HG02938 (cell line): ENCODE data around the gene GNAI2.
"Not testable (repeated sequence)": the region's sequence is repeated elsewhere in the genome, so short reads cannot be mapped to it uniquely, and the experiment has no call there.

Experiments used
- ATAC-seq: cut with Tn5 transposase; IDR thresholded peaks from one replicate; pipeline ENCODE4 v1.9.1; 2021; ENCODE audit warnings: mild to moderate bottlenecking, moderate library complexity; ENCODE audit not compliant: unreplicated experiment

Gene GNAI2

DNA sequence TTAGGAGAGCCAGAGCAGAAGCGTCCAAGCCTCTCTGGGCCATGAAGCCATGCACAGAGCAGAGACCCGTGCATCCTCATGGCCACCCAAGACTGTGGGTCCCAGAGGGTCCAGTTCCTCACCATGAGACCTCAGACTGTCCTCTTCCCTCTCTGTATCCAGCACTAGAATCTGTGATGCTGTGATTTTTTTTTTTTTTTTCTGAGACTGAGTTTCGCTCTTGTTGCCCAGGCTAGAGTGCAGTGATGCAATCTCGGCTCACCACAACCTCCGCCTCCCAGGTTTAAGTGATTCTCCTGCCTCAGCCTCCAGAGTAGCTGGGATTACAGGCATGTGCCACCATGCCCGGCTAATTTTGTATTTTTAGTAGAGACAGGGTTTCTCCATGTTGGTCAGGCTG, 8.8 kb downstream of the GNAI2 start:
- ATAC-seq = not testable (repeated sequence)

- no peak for ATAC-seq
Measured at GRCh38 chr3:50245251-50245745, 9.3 kb downstream of the GNAI2 start.

- ATAC-seq = peak; percentile 57
Measured at GRCh38 chr3:50245831-50246516, 10.0 kb downstream of the GNAI2 start.

DNA sequence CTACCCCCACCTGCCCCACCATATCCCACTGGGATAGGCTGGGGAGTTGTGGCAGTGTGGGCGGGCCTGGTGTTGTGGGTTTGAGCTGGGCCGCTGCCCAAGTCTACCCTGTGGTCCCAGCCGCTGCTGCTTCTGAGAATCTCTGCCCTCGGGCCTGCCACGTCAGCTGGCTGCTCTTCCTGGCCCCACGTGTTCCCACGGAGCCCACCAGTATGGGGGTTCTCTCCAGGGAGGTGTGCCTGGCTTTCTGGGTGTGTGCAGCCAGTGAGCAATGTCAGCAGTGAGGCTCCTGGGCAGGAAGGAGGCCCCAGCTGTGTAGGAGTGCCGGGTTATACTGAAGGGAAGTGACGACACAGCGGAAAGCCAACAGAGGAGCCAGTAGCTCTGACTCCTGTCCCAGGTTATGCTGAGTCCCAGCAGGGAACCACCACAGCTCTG, 10.5 kb downstream of the GNAI2 start:
- peak; percentile 60 for ATAC-seq

DNA sequence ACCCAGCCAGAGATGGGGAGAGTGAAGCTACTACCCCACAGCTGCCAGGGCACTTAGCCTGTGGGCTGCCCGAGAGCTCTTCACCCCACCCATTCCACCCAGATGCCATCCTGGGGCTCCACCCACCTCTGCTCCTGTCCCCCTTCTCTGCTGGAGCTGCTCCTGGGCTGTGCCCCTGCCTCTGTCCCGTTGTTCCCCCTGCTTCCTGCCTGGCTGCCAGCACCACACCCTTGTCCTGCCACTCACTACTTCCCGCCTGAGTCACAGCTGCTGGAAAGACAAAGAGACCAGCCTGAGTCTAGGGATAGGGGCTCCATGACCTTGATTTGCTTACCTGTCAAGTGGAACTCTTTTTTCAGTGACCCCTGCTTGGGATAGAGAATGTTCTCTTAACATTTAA, 12.4 kb downstream of the GNAI2 start:
- no peak for ATAC-seq

DNA sequence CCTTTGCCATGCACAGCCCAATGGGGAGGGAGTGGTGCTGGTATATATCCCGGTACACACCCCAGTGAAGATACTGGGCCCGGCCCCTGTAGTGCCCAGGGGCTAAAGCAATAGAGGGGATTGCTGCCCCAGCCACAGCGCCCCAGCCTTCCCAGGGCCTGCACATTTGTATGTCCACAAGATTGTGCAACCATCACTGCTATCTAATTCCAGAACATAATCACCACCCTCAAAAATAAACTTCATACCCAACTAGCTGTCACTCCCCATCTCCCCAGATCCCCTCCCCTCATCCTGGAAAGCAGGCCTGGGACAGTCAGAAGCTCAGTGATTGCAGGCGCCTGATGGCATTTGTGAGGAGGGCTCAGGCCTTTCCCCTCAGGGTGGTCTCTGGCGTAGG, 13.5 kb downstream of the GNAI2 start:
- ATAC-seq = no peak

- ATAC-seq = no peak
Measured at GRCh38 chr3:50250514-50250913, 14.5 kb downstream of the GNAI2 start.

DNA sequence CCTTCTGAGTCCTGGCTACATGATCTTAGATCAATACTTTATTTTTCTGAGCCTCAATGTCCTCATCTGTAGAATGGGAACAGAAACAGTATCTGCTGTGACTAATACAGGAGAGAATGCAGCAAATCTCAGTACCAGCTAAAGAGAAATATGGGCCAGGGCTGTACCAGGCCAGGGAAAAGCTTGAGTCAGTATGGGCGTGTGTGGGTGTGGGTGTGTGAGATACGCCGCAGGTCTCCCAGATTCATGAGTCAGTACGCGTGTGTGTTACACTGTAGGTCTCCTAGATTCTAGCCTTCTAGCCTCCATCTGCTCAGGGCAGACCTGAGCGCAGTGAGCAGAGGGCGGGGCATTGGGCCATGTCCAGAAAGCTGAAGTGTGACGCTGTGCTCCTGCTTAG, 15.2 kb downstream of the GNAI2 start:
- no peak for ATAC-seq

DNA sequence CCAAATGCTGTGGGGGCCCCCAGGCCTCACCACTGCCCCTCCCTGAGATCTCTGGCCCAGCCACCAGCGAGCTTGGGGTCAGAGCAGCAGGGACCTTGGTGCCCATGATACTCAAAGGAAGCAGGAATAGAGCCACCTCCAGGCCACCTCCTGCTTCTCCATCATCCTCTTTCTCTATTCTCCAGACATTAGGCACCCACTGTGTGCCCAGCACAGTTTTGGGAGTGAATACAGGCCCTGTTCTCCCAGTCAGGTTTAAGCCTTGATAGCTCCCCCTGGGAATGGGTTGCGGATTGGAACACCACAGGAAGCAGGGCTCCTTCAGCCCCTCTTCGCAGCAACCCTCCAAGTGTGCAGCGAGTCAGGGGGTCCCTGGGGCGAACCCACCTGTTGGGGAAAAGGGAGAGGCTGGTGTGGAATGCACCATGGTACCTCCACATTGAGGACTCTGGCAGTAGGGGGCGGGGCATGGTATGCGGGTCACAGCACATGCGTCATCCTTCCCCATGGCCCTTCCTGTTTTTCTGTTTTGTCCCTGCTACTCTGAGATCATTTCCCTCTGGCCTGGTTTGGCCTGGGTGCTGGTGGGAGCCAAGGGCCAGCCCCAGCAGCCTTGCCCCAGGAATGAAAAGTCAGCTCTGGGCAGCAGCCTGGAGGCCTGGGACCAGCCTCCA, 18.7 kb downstream of the GNAI2 start:
- ATAC-seq = no peak

DNA sequence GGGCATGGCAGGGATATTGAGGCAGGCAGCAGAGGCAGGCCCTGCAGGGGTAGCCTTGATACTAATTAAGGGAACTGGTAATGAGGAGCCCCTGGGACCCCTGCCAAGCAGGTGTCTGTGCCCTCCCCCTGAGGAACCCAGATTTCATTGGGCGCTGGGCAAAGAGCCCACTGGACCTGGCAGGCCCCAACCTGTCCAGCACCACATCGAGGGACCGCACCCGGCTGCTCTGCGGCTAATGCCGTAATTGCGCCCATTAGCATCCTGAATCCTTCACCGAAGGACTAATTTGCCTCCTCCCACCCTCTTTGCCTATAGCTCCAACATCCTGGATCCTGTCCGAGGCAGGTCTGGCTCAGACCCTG, 19.2 kb downstream of the GNAI2 start:
- ATAC-seq = no peak

GRCh38 chr3:50256978-50257890, 21.2 kb downstream of the GNAI2 start:
- no peak for ATAC-seq

- no peak for ATAC-seq
Measured at GRCh38 chr3:50258029-50258680, 22.2 kb downstream of the GNAI2 start.

DNA sequence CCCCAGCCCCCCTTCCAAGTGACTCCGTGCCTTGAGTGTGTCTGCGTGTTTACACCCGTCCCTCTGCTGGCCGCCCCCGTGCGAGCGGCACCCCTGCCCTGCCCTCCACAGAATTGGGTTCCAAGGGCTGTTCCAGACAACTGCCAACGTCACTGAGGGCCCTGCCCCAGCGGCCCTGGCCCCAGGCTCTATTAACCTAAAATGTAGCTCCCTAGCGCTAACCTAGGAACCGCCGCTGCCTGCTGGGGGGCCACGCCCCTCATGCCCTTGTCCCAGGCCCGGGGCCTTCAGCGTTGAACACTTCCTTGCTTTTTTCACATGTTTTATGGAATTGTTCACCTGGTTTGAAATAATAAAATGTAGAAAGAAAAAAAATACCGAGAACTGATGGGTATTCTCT, 23.0 kb downstream of the GNAI2 start:
- ATAC-seq = no peak

DNA sequence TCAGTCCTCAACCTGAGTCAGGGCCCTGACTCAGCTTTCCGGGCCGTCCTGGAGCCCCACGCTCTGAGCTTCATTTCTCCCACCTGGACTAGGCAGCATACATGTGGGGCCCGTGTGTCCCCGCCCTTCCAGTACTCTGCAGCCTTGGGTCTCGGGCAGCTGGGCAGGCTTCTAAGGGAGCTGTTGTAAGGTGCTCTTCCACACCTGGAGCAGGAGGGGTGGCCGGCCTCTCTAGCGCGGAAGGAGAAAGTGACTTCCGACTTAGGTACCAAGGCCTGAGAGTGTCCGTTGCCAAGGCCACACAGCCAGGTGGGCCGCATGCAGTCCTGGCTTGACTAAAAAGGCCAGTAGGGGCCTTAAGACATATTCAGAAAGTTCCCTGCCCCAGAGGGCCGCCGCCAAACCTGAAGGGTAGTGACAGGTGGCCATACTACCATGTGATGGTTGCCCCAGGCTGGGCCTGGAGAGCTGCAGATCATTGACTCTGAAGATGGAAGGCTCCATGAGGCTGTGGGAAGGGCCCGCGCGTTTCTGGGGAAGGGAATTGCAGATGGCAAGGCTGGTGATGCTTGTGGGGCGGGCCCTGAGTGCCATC, 23.5 kb downstream of the GNAI2 start:
- ATAC-seq = peak; percentile 19

GRCh38 chr3:50260027-50260941, 24.3 kb downstream of the GNAI2 start:
- peak; percentile 69 for ATAC-seq

DNA sequence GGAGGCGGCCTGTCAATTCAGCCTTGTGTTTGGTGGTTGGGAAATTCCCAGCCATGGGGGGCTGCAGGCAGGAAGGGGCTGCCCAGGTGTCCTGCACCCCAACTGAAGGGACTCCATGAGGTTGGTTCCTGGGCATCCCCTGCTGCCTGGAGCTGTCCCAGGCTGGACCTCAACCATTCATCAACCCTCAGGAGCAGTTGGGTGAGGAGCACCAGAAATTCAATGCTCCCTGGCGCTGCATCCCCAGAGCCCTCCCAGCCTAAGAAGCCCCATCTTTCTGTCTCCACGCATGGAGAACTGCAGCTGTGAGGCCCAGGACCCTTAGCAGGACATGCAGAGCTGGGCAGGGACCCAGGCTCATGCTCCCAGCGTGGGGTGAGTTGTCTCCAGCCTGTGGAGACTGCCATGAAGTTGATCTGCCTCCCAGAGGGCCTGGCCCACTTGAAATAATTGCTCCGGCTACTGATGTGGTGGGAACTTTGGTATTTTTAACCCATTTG, 25.0 kb downstream of the GNAI2 start:
- no peak for ATAC-seq

DNA sequence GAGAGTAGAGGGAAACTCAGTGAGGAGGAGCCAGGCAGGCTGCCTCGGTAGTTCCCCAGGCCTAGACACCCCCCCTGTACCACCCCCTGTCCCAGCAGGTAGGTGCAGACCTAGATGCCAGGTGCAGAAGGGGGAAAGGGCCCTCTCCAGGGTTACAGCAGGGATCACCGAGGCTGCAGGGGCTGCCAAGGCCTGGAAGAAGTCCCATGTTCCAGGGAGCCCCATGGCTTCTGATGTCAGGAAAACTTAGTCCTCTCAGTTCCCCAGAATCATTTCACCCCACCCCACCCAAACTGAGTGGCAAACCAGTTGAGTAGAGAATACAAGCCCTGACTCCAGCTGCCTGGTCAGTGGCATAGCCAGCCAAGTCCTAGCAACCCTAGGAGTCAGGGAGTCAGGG, 25.5 kb downstream of the GNAI2 start:
- ATAC-seq = no peak

DNA sequence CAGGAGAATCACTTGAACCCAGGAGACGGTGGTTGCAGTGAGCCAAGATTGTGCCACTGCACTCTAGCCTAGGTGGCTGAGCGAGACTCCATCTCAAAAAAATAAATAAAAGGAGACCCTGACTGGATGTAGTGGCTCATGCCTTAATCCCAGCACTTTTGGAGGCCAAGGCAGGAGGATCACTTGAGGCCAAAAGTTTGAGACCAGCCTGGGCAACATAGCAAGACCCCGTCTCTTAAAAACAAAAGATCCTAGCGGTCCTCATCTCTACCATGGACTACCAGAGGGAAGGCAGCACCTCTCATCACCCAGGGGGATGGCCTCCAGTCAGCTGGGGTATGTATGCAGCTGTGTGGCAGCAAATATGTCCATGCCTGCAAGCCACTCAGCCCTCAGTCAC, 26.2 kb downstream of the GNAI2 start:
- not testable (repeated sequence) for ATAC-seq

GRCh38 chr3:50262778-50263177, 26.8 kb downstream of the GNAI2 start:
- ATAC-seq = no peak
